Motor neuron (in vitro differentiated cells): Measurements from ENCODE around the gene DST. TPM values are rescaled to one million over a fixed set of nuclear protein-coding genes. Genes with fewer than 3 reads are reported as not detected.
"Not testable (repeated sequence)": the region's sequence is repeated elsewhere in the genome, so short reads cannot be mapped to it uniquely, and the experiment has no call there.

ENCODE experiments used
- ATAC-seq, 8 experiments: fragments of 200-7000 bp; cut with Tn5 transposase; replicated peaks in 6 of 8; 2 replicates each; pipeline ENCODE4 v1.8.0; 2021; ENCODE audit warnings: mild to moderate bottlenecking in 8 of 8, moderate library complexity in 8 of 8
- H3K27ac ChIP-seq, 2 donors: fragments of 250-450 bp; sonication (Bioruptor Pico); 2 replicates each; pipeline ENCODE4 v1.9.0; 2021; ENCODE audit warnings: antibody characterized with exemption in 2 of 2, mild to moderate bottlenecking in 2 of 2, moderate library complexity in 1 of 2
- H3K4me1 ChIP-seq, 2 donors: fragments of 250-450 bp; sonication (Bioruptor Pico); replicated peaks in 1 of 2; 2 replicates each; pipeline ENCODE4 v1.6.1; 2021; ENCODE audit warnings: antibody characterized with exemption in 2 of 2, mild to moderate bottlenecking in 2 of 2, moderate library complexity in 1 of 2
- H3K4me3 ChIP-seq, 5 donors: fragments of 250-450 bp; sonication (Bioruptor Pico); 2 replicates each; pipeline ENCODE4 v1.9.0; 2021; ENCODE audit warnings: antibody characterized with exemption in 5 of 5, mild to moderate bottlenecking in 5 of 5, moderate library complexity in 4 of 5
- WGBS, 10 experiments: fragments of 450-650 bp; shearing (Covaris generic); methylation state at CpG; one replicate each; pipeline ENCODE4 v1.0.0; 2022; 5-methylcytosine and 5-hydroxymethylcytosine counted together
- in situ Hi-C, 9 experiments: fragments of 400-800 bp; cut with MboI; loops; one replicate each; pipeline ENCODE4 v1.15.0; 2021; ENCODE audit warnings: low sequenced_read_pairs in 9 of 9, low pct_unique_long_range_greater_than_20kb in 2 of 9; ENCODE audit not compliant: unreplicated experiment in 9 of 9
- total RNA-seq, 8 experiments: library from RNA; unstranded; fragments of 300-600 nt; gene quantifications; 2 replicates each; pipeline versions ENCODE4 v1.2.3 to v1.2.4, GENCODE V29; 2022

Gene DST
- total RNA-seq, 8 experiments from 2014 or later: 102 to 461 (median 260) TPM

- peak in 6 of 8 experiments; percentile 45 to 97 (median 88) for ATAC-seq
- no peak overlapping the region for H3K27ac ChIP-seq
- WGBS, 10 experiments: 13 to 100% (median 75%) methylated on average over 1 of the region's 1 CpG; no CpG with 5 or more reads in 1 of the 10 experiments
- no peaks in the 10 kb centered on the region for H3K4me1 ChIP-seq
- no peak overlapping the region for H3K4me3 ChIP-seq
- in situ Hi-C loops: no loop called here
These were observed 41.2 kb upstream of the DST start for GRCh38 chr6:56683882-56684281.

- WGBS, 10 experiments: 75 to 100% (median 100%) methylated on average over 1 of the region's 1 CpG; no CpG with 5 or more reads in 2 of the 10 experiments
- in situ Hi-C loops: no loop called here
These were observed 39.9 kb upstream of the DST start for GRCh38 chr6:56682635-56683034.

GRCh38 chr6:56677559-56677958 is 34.9 kb upstream of the DST start:
- no peak overlapping the region for H3K27ac ChIP-seq

More at GRCh38 chr6:56682635-56683034, 39.9 kb upstream of the DST start:
- Histone ChIP-seq H3K4me1 (no peaks in the 10 kb centered on the region), H3K4me3 (no peak overlapping the region), H3K27ac (no peak overlapping the region)
- peak in 2 of 8 experiments; percentile 27 to 59 for ATAC-seq

GRCh38 chr6:56671651-56672461 is 29.2 kb upstream of the DST start:
- H3K27ac ChIP-seq: no peak overlapping the region
- in situ Hi-C loops: no loop called here

More at GRCh38 chr6:56677559-56677958, 34.9 kb upstream of the DST start:
- no peak for ATAC-seq
- Histone ChIP-seq H3K4me3 (no peak overlapping the region), H3K4me1 (no peaks in the 10 kb centered on the region)
- in situ Hi-C loops: no loop called here

GRCh38 chr6:56671160-56671559 is 28.5 kb upstream of the DST start:
- Histone ChIP-seq H3K4me1 (no peaks in the 10 kb centered on the region), H3K27ac (no peak overlapping the region), H3K4me3 (no peak overlapping the region)
- ATAC-seq: no peak
- in situ Hi-C loops: no loop called here
- WGBS, 10 experiments: 67 to 100% (median 100%) methylated on average over 1 of the region's 1 CpG; no CpG with 5 or more reads in 1 of the 10 experiments

More at GRCh38 chr6:56671651-56672461, 29.2 kb upstream of the DST start:
- ATAC-seq: peak; percentile 47 to 87 (median 70)
- Histone ChIP-seq H3K4me1 (no peaks in the 10 kb centered on the region), H3K4me3 (no peak overlapping the region)
- 60 to 91% (median 73%) methylated on average over 1 to 6 of the region's 6 CpGs; no CpG with 5 or more reads in 1 of the 10 experiments for WGBS, 10 experiments

GRCh38 chr6:56669041-56669440 is 26.4 kb upstream of the DST start:
- Histone ChIP-seq H3K4me3 (no peak overlapping the region), H3K4me1 (no peaks in the 10 kb centered on the region), H3K27ac (no peak overlapping the region)
- no peak for ATAC-seq
- WGBS, 10 experiments: 80 to 100% (median 95%) methylated on average over 1 to 2 of the region's 2 CpGs
- in situ Hi-C loops: no loop called here

GRCh38 chr6:56668158-56668557 is 25.5 kb upstream of the DST start:
- no peak overlapping the region for H3K27ac ChIP-seq
- no peak overlapping the region for H3K4me3 ChIP-seq
- WGBS, 10 experiments: 75 to 100% (median 91%) methylated on average over 1 to 4 of the region's 4 CpGs; no CpG with 5 or more reads in 2 of the 10 experiments
- H3K4me1 ChIP-seq: no peaks in the 10 kb centered on the region
- in situ Hi-C loops: no loop called here
- ATAC-seq: no peak

GRCh38 chr6:56667336-56667735 is 24.6 kb upstream of the DST start:
- H3K4me1 ChIP-seq: no peaks in the 10 kb centered on the region
- in situ Hi-C loops: no loop called here
- no peak for ATAC-seq
- H3K27ac ChIP-seq: no peak overlapping the region
- 35 to 97% (median 76%) methylated on average over 3 of the region's 3 CpGs for WGBS, 10 experiments
- no peak overlapping the region for H3K4me3 ChIP-seq

GRCh38 chr6:56664029-56664428 is 21.3 kb upstream of the DST start:
- 80 to 100% methylated on average over 1 of the region's 1 CpG; no CpG with 5 or more reads in 8 of the 10 experiments for WGBS, 10 experiments
- no peaks in the 10 kb centered on the region for H3K4me1 ChIP-seq
- peak in 4 of 8 experiments; percentile 17 to 63 (median 29) for ATAC-seq
- H3K4me3 ChIP-seq: no peak overlapping the region
- in situ Hi-C loops: no loop called here
- H3K27ac ChIP-seq: no peak overlapping the region

GRCh38 chr6:56663344-56663743 is 20.7 kb upstream of the DST start:
- in situ Hi-C loops: no loop called here
- Histone ChIP-seq H3K4me1 (no peaks in the 10 kb centered on the region), H3K27ac (no peak overlapping the region), H3K4me3 (no peak overlapping the region)
- peak in 6 of 8 experiments; percentile 32 to 82 (median 46) for ATAC-seq
- WGBS, 10 experiments: 24 to 100% (median 91%) methylated on average over 1 to 3 of the region's 3 CpGs; no CpG with 5 or more reads in 3 of the 10 experiments

GRCh38 chr6:56661338-56661737 is 18.6 kb upstream of the DST start:
- H3K27ac ChIP-seq, in situ Hi-C loops, H3K4me3 ChIP-seq, ATAC-seq, H3K4me1 ChIP-seq: not testable (repeated sequence)
- WGBS, 10 experiments: 60 to 100% (median 88%) methylated on average over 1 to 3 of the region's 3 CpGs; no CpG with 5 or more reads in 4 of the 10 experiments

- in situ Hi-C loops: no loop called here
- 59 to 100% (median 90%) methylated on average over 1 to 3 of the region's 3 CpGs for WGBS, 10 experiments
- peak in 2 of 8 experiments; percentile 6 to 14 for ATAC-seq
- H3K4me3 ChIP-seq: no peak overlapping the region
- H3K4me1 ChIP-seq: no peaks in the 10 kb centered on the region
- no peak overlapping the region for H3K27ac ChIP-seq
These were observed 17.7 kb upstream of the DST start for GRCh38 chr6:56660381-56660730.

- Histone ChIP-seq H3K4me1 (no peaks in the 10 kb centered on the region), H3K27ac (no peak overlapping the region), H3K4me3 (no peak overlapping the region)
- 50 to 100% (median 85%) methylated on average over 1 to 2 of the region's 2 CpGs; no CpG with 5 or more reads in 2 of the 10 experiments for WGBS, 10 experiments
- ATAC-seq: peak in 3 of 8 experiments; percentile 15 to 68 (median 41)
- in situ Hi-C loops: no loop called here
These were observed 17.2 kb upstream of the DST start for GRCh38 chr6:56659721-56660380.
